Measurements from ENCODE around the gene IL36RN.

- TF ChIP-seq CTCF (IDR thresholded peaks at IDR 0.05) (no peak), POLR2A (IDR thresholded peaks at IDR 0.05) (no peak)
Measured at GRCh38 chr2:113102133-113102532, 43.1 kb downstream of the IL36RN start.

Measured in right lobe of liver (tissue), 4 donors.